CD14-positive monocyte (primary cell): ENCODE results near the gene MYH9. TPM values are rescaled to one million over a fixed set of nuclear protein-coding genes. Genes with fewer than 3 reads are reported as not detected.
A peak's percentile ranks its signal among the peaks of the same experiment; 100 is the strongest.

ENCODE experiments used
- DNase-seq, 3 donors: peaks; one replicate each; pipeline ENCODE4 v3.0.0-alpha.2; 2011 to 2022
- H2AFZ ChIP-seq: 2 replicates; pipeline ENCODE4 v1.6.0; 2012; ENCODE audit warnings: mild to moderate bottlenecking, low read depth, low read length, inconsistent platforms; ENCODE audit not compliant: insufficient read depth, poor library complexity, severe bottlenecking
- H3K27ac ChIP-seq, 2 donors: 1 replicate in 1 of 2; 2 replicates in 1 of 2; pipeline ENCODE4 v1.5.1; 2012 to 2013; ENCODE audit warnings: low read length in 2 of 2, control low read depth in 1 of 2, inconsistent platforms in 1 of 2, low read depth in 1 of 2, mild to moderate bottlenecking in 1 of 2
- H3K27me3 ChIP-seq, 2 donors: one replicate each; pipeline versions ENCODE4 v1.6.0 to v1.6.1; 2011 to 2013; ENCODE audit warnings: low read length in 2 of 2; ENCODE audit not compliant: control insufficient read depth in 2 of 2, insufficient read depth in 2 of 2
- H3K36me3 ChIP-seq, 2 donors: replicated peaks in 1 of 2; 1 replicate in 1 of 2; 2 replicates in 1 of 2; pipeline versions ENCODE4 v1.5.1 to v1.6.1; 2012 to 2013; ENCODE audit warnings: low read length in 2 of 2, control low read depth in 1 of 2, inconsistent platforms in 1 of 2, mild to moderate bottlenecking in 1 of 2; ENCODE audit not compliant: insufficient read depth in 2 of 2, control insufficient read depth in 1 of 2
- H3K4me1 ChIP-seq, 2 donors: 1 replicate in 1 of 2; 2 replicates in 1 of 2; pipeline versions ENCODE4 v1.5.1 to v1.6.1; 2012 to 2013; ENCODE audit warnings: low read length in 2 of 2, control low read depth in 1 of 2, inconsistent platforms in 1 of 2, mild to moderate bottlenecking in 1 of 2, moderate library complexity in 1 of 2; ENCODE audit not compliant: insufficient read depth in 2 of 2, control insufficient read depth in 1 of 2
- H3K4me2 ChIP-seq: replicated peaks from 2 replicates; pipeline ENCODE3; 2012; ENCODE audit warnings: low read length, moderate library complexity, mild to moderate bottlenecking; ENCODE audit not compliant: poor library complexity, severe bottlenecking; ENCODE audit errors: extremely low read depth
- H3K4me3 ChIP-seq, 3 experiments: fragments of 200-600 bp in 1 of 3; sonication (generic) in 1 of 3; replicated peaks in 1 of 3; 1 replicate in 2 of 3; 2 replicates in 1 of 3; pipeline ENCODE4 v1.5.1; 2011 to 2013; ENCODE audit warnings: low read length in 3 of 3, mild to moderate bottlenecking in 3 of 3, control low read depth in 2 of 3, low read depth in 2 of 3, inconsistent platforms in 1 of 3, moderate library complexity in 1 of 3
- H3K79me2 ChIP-seq: 2 replicates; pipeline ENCODE4 v1.6.0; 2012; ENCODE audit warnings: mild to moderate bottlenecking, control low read depth, inconsistent platforms, low read length, moderate library complexity; ENCODE audit not compliant: insufficient read depth
- H3K9ac ChIP-seq: 2 replicates; pipeline ENCODE4 v1.6.0; 2017; ENCODE audit warnings: low read length, mild to moderate bottlenecking; ENCODE audit not compliant: insufficient read depth, poor library complexity, severe bottlenecking
- H3K9me3 ChIP-seq, 2 donors: replicated peaks in 1 of 2; 1 replicate in 1 of 2; 2 replicates in 1 of 2; pipeline versions ENCODE4 v1.5.1 to v1.6.1; 2012 to 2013; ENCODE audit warnings: low read length in 2 of 2, control low read depth in 1 of 2; ENCODE audit not compliant: control insufficient read depth in 1 of 2, insufficient read depth in 1 of 2
- H4K20me1 ChIP-seq: 2 replicates; pipeline ENCODE4 v1.6.0; 2012; ENCODE audit warnings: mild to moderate bottlenecking, low read length, control low read depth, moderate library complexity; ENCODE audit not compliant: insufficient read depth
- H3K27ac Mint-ChIP-seq, 7 donors: one replicate each; pipeline ENCODE4 v1.8.0; 2020; ENCODE audit warnings: mild to moderate bottlenecking in 7 of 7, mixed read lengths in 7 of 7, moderate library complexity in 6 of 7, inconsistent platforms in 2 of 7
- H3K27me3 Mint-ChIP-seq, 3 donors: one replicate each; pipeline ENCODE4 v1.8.0; 2021 to 2022; ENCODE audit warnings: low read depth in 3 of 3, mild to moderate bottlenecking in 3 of 3, mixed read lengths in 3 of 3, moderate library complexity in 3 of 3, inconsistent platforms in 1 of 3
- H3K36me3 Mint-ChIP-seq, 2 donors: one replicate each; pipeline ENCODE4 v1.8.0; 2020; ENCODE audit warnings: mixed read lengths in 2 of 2, inconsistent platforms in 1 of 2, mild to moderate bottlenecking in 1 of 2
- H3K4me1 Mint-ChIP-seq: one replicate; pipeline ENCODE4 v1.8.0; 2020; ENCODE audit warnings: mild to moderate bottlenecking, mixed read lengths
- H3K4me3 Mint-ChIP-seq, 2 donors: one replicate each; pipeline ENCODE4 v1.8.0; 2020; ENCODE audit warnings: mild to moderate bottlenecking in 2 of 2, mixed read lengths in 2 of 2, moderate library complexity in 1 of 2
- H3K9me3 Mint-ChIP-seq, 7 donors: one replicate each; pipeline ENCODE4 v1.8.0; 2020 to 2022; ENCODE audit warnings: mixed read lengths in 7 of 7, mild to moderate bottlenecking in 6 of 7, moderate library complexity in 6 of 7, inconsistent platforms in 2 of 7
- WGBS: methylation state at CpG from one replicate; pipeline ENCODE4 v1.1.5; 2013; ENCODE audit warnings: missing lambda C conversion rate; ENCODE audit not compliant: insufficient coverage; 5-methylcytosine and 5-hydroxymethylcytosine counted together
- intact Hi-C, 2 donors: fragments of 100-400 bp; cut with micrococcal nuclease; formaldehyde crosslinking; loops; one replicate each; pipeline versions ENCODE4 v1.15.0 to v1.15.1; 2023
- polyA plus RNA-seq, 3 donors: library from polyadenylated mRNA; depleted of rRNA in 1 of 3; unstranded in 2 of 3; stranded (reverse) in 1 of 3; fragments of 300-500 nt in 2 of 3; fragments of >200 nt in 1 of 3; fragmentation: Illumina TruSeq in 2 of 3; gene quantifications; 1 replicate in 2 of 3; 2 replicates in 1 of 3; pipeline ENCODE4 v1.2.3, GENCODE V29; 2012 to 2021
- TF ChIP-seq, protein P1 (sequence below): fragments of 200-600 bp; IDR thresholded peaks from one replicate; pipeline ENCODE4 v1.8.0; 2022; ENCODE audit warnings: antibody characterized with exemption, mild to moderate bottlenecking

Gene MYH9
- polyA plus RNA-seq, 3 donors: 35.6 to 163 (median 79.5) TPM

DNA sequence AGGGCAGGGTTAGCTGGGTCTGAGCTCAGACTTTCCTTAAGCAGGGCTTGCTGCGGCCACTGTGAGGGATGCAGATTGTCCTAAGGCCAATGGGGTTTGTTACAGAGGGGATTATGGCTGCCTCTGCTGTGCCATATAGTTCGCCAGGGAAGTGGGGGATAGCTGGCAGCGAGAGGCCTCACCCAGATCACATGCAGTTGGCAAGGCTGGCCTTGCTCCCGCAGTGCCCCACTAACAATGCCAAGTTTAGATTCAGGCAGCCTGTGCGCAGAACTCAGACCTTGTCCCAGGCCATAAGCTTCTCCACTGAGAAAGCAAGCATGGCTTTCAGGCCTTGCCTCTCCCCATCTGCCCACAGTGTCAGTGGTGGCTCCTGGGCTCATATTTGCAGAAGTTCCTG lies 143.8 kb downstream of the MYH9 start:
- Mint-ChIP-seq H3K4me3 (no peak overlapping the region), H3K4me1 (peaks cover 6% of the 10 kb centered on the region), H3K27ac (no peak overlapping the region), H3K9me3 (peaks cover 0 to 9% (median 5%) of the 10 kb centered on the region in 7 donors), H3K36me3 (no peaks in the 10 kb centered on the region), H3K27me3 (peaks cover 0 to 4% (median 0%) of the 10 kb centered on the region in 3 donors)
- no peaks in the 10 kb centered on the region for H4K20me1 ChIP-seq
- H3K27ac ChIP-seq: no peak overlapping the region
- H3K79me2 ChIP-seq: peaks cover 4% of the 10 kb centered on the region
- intact Hi-C loops: no loop called here
- TF ChIP-seq, protein P1, sequence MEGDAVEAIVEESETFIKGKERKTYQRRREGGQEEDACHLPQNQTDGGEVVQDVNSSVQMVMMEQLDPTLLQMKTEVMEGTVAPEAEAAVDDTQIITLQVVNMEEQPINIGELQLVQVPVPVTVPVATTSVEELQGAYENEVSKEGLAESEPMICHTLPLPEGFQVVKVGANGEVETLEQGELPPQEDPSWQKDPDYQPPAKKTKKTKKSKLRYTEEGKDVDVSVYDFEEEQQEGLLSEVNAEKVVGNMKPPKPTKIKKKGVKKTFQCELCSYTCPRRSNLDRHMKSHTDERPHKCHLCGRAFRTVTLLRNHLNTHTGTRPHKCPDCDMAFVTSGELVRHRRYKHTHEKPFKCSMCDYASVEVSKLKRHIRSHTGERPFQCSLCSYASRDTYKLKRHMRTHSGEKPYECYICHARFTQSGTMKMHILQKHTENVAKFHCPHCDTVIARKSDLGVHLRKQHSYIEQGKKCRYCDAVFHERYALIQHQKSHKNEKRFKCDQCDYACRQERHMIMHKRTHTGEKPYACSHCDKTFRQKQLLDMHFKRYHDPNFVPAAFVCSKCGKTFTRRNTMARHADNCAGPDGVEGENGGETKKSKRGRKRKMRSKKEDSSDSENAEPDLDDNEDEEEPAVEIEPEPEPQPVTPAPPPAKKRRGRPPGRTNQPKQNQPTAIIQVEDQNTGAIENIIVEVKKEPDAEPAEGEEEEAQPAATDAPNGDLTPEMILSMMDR: no peak
- no peaks in the 10 kb centered on the region for H3K9me3 ChIP-seq
- no peaks in the 10 kb centered on the region for H3K27me3 ChIP-seq
- no peak for DNase-seq
- no peaks in the 10 kb centered on the region for H3K36me3 ChIP-seq
- H2AFZ ChIP-seq: no peak overlapping the region
- 98% methylated on average over 4 of the region's 5 CpGs for WGBS
- H3K4me2 ChIP-seq: no peak overlapping the region
- no peak overlapping the region for H3K9ac ChIP-seq
- peaks cover 4 to 8% of the 10 kb centered on the region in 2 donors for H3K4me1 ChIP-seq
- H3K4me3 ChIP-seq: no peak overlapping the region

- Histone ChIP-seq H4K20me1 (peaks cover 26% of the 10 kb centered on the region), H3K9me3 (no peaks in the 10 kb centered on the region), H3K9ac (peak within 1 kb of the TSS; percentile 74), H3K4me3 (peak within 1 kb of the TSS; percentile 64 to 99 (median 90)), H3K27me3 (no peaks in the 10 kb centered on the region), H3K4me1 (peaks cover 20 to 36% of the 10 kb centered on the region in 2 donors), H3K4me2 (peak within 1 kb of the TSS; percentile 98), H3K79me2 (peaks cover 40% of the 10 kb centered on the region), H2AFZ (peak within 1 kb of the TSS; percentile 87), H3K27ac (peak within 1 kb of the TSS; percentile 71 to 93), H3K36me3 (peaks cover 8 to 24% of the 10 kb centered on the region in 2 donors)
- H3K4me1 Mint-ChIP-seq: peaks cover 44% of the 10 kb centered on the region
- intact Hi-C loops: no loop called here
- H3K9me3 Mint-ChIP-seq: peaks cover 0 to 5% (median 4%) of the 10 kb centered on the region in 7 donors
- peaks cover 25 to 30% of the 10 kb centered on the region in 2 donors for H3K36me3 Mint-ChIP-seq
- H3K27me3 Mint-ChIP-seq: peaks cover 0 to 2% (median 0%) of the 10 kb centered on the region in 3 donors
- DNase-seq: peak; percentile 75 to 87 (median 83)
- H3K27ac Mint-ChIP-seq: peak within 1 kb of the TSS; percentile 94 to 96 (median 95)
- 0% methylated on average over 7 of the region's 13 CpGs for WGBS
- TF ChIP-seq, protein P1: peak; percentile 58
- H3K4me3 Mint-ChIP-seq: peak within 1 kb of the TSS; percentile 95 to 98
These were observed 148.2 kb downstream of the MYH9 start, which contains the start of gene APOL2 for GRCh38 chr22:36239401-36240171. Gene APOL2, minus strand, starts transcription at chr22:36239527. Its CDS starts 6,365 bp downstream, at chr22:36233162.
